HG03354 (cell line): Measurements from ENCODE around the gene TBC1D2.
"Not testable (repeated sequence)": the region's sequence is repeated elsewhere in the genome, so short reads cannot be mapped to it uniquely, and the experiment has no call there.

Source experiments
- ATAC-seq: cut with Tn5 transposase; IDR thresholded peaks from one replicate; pipeline ENCODE4 v1.9.1; 2021; ENCODE audit warnings: mild to moderate bottlenecking; ENCODE audit not compliant: unreplicated experiment, poor library complexity, severe bottlenecking

TBC1D2 gene

DNA sequence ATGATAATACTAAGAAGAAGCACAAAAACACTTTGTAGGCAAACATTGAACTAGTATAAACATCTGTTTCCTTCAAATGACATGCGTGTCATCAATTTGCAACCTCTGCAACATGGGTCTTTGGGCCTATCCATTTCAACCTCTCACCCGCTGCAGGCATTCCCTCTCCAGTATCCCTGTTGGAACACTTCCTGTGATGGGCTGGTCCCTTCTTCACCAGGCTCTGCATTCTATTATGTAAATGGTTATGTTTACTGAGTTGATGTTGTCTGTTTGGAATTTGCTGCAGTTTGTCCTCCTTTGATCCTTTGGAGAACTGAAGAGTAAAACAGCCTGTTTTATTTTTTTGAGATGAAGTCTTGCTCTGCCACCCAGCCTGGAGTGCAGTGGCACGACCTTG is 16.6 kb upstream of the TBC1D2 start:
- ATAC-seq, result no peak

DNA sequence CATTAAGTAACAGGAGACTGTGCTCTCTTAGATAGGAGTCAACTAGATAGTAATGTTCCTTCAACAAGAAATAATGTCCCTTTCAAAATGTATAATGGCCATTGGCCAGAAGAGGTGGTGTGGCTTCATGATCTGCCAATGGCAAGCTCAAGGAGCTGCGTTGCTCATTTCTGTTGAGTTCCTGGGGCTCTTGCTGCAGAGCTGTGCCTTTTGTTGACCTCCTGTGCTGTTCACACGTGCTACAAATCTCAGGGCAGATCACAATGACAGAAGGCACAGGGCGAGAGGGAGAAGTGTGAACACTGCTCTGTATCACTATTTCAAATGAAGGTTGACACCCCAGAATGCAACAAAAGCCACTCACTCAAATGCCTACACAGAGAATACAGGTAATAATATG is 16.0 kb upstream of the TBC1D2 start:
- no peak for ATAC-seq

DNA sequence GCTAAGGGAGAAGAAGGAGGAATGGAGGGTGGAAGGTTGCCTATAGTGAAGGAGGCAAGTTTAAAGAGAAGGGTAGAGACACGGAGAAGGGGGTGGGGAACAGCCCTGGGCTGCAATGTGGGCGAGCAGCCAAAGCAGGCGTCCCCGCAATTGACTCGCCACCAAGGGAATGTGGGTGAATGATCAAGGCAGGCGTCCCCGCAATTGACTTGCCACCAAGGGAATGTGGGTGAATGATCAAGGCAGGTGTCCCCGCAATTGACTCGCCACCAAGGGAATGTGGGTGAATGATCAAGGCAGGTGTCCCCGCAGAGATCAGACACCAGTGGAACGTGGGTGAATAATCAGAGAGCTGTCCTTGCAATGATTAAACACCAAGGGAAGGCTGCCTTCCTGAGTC is 14.8 kb upstream of the TBC1D2 start:
- not testable (repeated sequence) for ATAC-seq

DNA sequence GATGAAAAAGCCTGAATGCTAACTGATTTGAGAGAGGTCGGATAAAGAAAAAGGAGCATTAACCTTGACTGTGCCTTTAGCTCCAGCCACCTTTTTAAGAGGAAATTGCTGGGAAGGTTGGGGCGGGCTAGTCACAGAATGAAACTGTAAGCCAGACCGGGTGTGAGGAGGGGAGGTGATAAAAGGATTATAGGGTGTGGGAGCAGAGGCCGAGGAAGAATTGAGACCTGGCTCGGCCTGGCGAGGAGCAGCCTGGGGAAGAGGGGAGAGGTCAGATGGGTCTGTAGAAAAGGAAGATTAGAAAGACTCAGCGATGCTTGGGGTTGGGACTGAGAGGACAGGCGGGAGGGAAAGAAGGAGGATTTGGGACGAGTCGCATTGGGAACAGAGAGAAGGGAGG is 14.2 kb upstream of the TBC1D2 start:
- ATAC-seq, result not testable (repeated sequence)

GRCh38 chr9:98267556-98267955 is 12.1 kb upstream of the TBC1D2 start:
- not testable (repeated sequence) for ATAC-seq

DNA sequence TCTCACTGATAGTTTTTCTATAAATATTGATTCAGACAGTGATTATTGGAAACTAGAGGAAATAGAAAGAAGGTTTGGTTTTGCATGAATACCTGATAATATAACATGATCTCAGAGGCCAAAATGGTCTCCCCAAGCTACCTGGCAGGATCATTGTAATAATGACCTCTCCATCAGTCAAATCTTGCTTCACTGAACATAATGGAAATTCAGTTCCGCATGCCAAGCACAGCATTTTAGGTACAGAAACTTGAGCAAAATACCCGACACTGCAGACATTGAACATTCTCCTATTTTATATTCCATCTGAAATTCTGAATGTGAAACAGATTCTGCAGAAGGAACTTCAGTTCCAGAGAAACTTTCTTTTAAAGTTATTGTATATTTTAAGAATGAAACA is 9.1 kb upstream of the TBC1D2 start:
- no peak for ATAC-seq

DNA sequence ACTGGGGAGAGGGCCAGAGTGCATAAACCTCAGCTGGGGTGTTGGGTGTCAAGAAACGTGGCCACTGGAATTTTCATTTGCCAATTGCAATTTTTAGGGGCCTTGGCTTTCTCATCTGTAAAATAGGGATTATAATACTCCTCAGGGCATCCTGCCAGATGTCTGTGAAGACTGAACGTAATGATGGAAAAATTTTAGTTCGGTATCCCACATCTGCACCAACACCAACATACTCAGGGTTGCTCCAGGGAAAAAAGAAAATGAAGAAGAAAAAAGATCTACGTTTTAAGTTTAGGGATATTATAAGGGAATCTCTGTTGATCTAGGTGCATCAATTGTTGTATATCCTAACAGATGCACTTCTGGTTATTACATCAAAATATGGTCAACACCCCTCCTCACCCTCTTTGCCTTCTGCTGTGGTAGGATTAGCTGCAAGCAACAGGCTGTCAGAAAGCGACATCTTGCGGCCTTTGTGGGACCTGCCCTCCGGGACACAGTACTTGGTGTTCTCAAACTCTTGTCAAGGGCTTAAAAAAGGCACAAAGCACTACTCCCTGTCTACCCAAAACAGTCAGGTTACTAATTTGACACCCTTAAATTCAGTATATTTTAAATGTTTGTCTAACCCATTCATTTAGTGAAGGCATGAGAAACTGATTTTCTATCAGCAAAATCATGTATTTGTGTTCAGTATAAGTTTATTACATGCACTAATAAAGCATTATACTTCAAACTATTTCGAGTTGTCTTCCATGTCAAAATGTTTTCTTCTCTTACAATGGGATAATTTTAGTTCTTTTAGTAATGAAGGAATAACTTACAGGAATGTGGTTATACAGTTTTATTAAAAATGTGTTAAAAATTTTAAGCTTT is 8.3 kb upstream of the TBC1D2 start:
- ATAC-seq, result peak; percentile 89

DNA sequence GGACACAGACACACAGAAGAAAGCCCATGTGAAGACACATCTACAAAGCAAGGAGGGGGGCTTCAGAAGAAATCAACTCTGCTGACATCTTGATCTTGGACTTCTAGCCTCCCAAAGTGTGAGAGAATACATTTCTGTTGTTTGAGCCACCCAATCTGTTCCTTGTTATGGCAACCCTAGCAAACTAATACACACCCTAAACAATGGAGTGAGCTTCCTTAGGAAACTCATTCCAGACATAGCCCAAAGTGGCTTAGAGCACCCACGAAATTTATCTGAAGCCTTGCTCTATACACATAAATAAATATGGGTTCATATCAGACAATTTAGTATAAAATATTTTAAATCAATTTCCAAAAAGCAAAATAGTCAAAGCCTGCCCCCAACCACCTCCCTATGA is 7.6 kb upstream of the TBC1D2 start:
- ATAC-seq, result no peak

GRCh38 chr9:98262056-98262455 is 6.6 kb upstream of the TBC1D2 start:
- ATAC-seq, result no peak

DNA sequence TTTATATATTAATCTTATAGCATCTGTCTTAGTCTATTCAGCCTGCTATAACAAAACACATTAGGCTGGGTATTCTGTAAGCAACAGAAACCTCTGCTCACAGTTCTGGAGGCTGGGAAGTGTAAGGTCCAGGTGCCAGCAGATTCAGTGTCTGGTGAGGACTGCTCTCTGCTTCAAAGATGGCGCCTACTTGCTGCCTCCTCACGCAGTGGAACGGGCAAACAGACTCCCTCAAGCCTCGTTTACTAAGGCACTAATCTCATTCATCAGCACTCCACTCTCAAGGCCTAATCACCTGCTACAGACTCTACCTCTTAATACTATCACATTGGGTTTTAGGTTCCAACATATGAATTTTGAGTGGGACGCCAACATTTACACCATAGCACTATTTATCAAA is 5.2 kb upstream of the TBC1D2 start:
- no peak for ATAC-seq

- no peak for ATAC-seq
These were observed 4.3 kb upstream of the TBC1D2 start for GRCh38 chr9:98259791-98260190.

DNA sequence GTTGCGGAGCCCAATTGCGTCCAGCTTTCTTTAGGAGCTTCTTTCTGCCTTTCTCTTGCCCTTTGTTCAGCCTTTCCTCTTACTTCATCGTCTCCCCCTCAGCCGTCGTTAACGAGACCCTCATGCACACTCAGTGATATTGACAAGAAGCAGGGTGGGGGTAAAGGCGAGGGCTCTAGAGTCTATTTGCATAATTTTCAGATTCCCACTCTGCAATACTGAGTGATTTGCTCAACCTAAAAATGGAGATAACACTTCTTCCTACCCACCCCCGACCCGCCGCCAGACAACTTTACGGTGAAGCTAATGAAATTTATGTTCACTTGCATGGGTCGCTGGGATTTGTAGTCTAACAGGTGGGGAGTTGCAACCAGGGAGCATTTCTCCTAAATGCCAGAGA is 1.3 kb upstream of the TBC1D2 start:
- no peak for ATAC-seq

DNA sequence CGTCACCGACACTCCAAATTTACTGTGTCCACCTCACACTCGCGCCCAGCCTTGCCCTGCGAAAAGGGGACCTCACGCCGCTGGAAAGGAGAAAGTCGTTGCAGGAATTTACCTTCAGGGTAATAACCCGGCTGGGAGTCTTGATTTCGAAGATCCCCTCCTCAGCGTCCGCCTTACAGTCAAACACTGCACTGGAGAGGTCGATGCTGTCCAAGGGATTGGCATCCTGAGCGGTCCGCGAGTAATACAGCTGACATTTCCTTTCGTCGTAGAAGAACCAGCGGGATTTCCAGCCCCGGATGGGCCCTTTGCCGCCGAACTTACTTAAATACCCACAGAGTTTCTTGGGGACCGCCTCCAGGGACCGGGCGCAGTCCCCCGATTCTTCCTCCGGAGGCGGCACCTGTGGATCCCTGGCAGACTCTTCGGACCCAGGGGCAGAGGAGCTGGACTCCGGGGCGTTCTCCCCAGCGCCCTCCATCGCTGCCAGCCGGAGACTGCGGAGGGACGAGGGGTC is 330 bp downstream of the TBC1D2 start:
- ATAC-seq, result peak; percentile 38

DNA sequence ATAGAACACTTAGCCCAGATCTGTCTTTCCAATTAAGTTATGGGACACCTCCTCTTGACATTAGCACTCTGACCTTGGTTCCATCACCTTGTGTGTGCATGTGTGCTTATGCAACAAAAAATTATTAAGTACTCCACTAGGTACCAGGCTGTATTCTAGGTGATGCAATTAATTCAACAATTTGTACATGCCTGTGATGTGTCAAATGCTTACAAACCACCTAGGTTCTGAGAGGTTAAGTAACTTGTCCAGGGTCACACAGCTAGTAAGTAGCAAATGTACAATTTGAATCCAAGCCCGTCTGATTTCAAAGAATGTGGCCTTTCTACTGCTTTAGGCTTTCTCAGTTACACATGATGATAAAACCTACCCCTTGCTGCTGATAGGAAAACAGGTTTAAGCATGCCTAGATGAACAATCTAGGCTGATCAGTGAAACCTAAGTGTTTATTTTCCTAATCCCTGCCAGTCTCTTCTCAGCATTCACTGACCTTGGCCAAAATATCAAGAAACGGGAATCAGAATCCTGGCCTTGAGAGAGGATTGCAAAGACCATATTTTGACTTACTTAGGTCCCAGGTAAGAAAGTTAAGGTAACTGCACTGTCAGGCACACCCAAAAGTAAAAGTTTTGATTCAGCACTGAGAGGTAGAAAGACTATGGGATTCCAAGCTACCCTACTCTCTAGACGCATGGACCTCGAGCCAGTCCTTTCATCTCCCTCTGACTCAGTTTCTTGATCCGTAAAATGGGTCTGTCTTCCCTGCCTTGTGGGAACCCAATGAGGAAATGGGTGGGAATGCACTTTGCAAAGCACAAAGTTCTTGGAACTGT is 1.0 kb downstream of the TBC1D2 start:
- ATAC-seq, result no peak

- no peak for ATAC-seq
These were observed 1.9 kb downstream of the TBC1D2 start for GRCh38 chr9:98253565-98253964.

DNA sequence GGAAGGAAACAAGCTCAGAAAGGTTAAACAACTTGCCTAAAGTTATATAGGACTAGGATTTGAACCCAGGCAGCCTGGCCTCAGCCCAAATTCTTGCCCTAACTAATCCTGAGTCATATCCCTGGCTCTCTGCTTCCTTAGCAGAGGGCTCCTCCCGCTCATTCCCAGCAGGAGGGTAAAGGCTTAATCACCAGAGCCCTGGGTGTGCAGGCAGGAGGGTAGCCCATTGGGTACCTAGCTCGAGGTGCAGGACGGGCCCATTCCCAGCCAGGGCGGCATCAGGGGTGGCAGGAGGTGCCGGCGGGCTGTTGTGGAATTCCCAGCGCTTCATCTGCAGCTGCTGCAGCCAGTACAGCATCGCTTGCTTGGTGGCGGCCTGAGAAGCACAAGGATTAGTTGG is 3.9 kb downstream of the TBC1D2 start:
- ATAC-seq, result no peak

GRCh38 chr9:98249771-98250170 is 5.7 kb downstream of the TBC1D2 start:
- ATAC-seq, result no peak

GRCh38 chr9:98248737-98249474 is 6.5 kb downstream of the TBC1D2 start:
- no peak for ATAC-seq

- no peak for ATAC-seq
These were observed 7.4 kb downstream of the TBC1D2 start for GRCh38 chr9:98247831-98248657.
